ENCODE results near the gene UNC5A.
A peak's percentile ranks its signal among the peaks of the same experiment; 100 is the strongest.

The UNC5A gene

GRCh38 chr5:176821441-176821840, 11.1 kb downstream of the UNC5A start:
- DNase-seq (ENCODE audit: low spot score), result no peak

GRCh38 chr5:176822041-176822792, 11.9 kb downstream of the UNC5A start:
- DNase-seq (ENCODE audit: low spot score), result no peak

GRCh38 chr5:176822793-176823481, 12.6 kb downstream of the UNC5A start:
- DNase-seq (ENCODE audit: low spot score), result no peak

- DNase-seq (ENCODE audit: low spot score), result no peak
These were observed 13.6 kb downstream of the UNC5A start for GRCh38 chr5:176823869-176824412.

- no peak for DNase-seq (ENCODE audit: low spot score)
These were observed 14.2 kb downstream of the UNC5A start for GRCh38 chr5:176824604-176825003.

GRCh38 chr5:176825234-176825633, 14.9 kb downstream of the UNC5A start:
- DNase-seq (ENCODE audit: low spot score), result no peak

- DNase-seq (ENCODE audit: low spot score), result no peak
These were observed 15.6 kb downstream of the UNC5A start for GRCh38 chr5:176825957-176826356.

- no peak for DNase-seq (ENCODE audit: low spot score)
These were observed 17.5 kb downstream of the UNC5A start for GRCh38 chr5:176827736-176828414.

- DNase-seq (ENCODE audit: low spot score), result no peak
These were observed 19.0 kb downstream of the UNC5A start for GRCh38 chr5:176829320-176829719.

GRCh38 chr5:176830422-176830994, 20.1 kb downstream of the UNC5A start:
- no peak for DNase-seq (ENCODE audit: low spot score)

GRCh38 chr5:176830995-176831423, 20.6 kb downstream of the UNC5A start:
- no peak for DNase-seq (ENCODE audit: low spot score)

GRCh38 chr5:176831425-176831824, 21.1 kb downstream of the UNC5A start:
- no peak for DNase-seq (ENCODE audit: low spot score)

GRCh38 chr5:176832162-176832561, 21.8 kb downstream of the UNC5A start:
- DNase-seq (ENCODE audit: low spot score), result no peak

GRCh38 chr5:176833286-176833685, 22.9 kb downstream of the UNC5A start:
- no peak for DNase-seq (ENCODE audit: low spot score)

GRCh38 chr5:176835918-176836317, 25.6 kb downstream of the UNC5A start:
- DNase-seq (ENCODE audit: low spot score), result no peak

GRCh38 chr5:176836811-176837706, 26.7 kb downstream of the UNC5A start:
- no peak for DNase-seq (ENCODE audit: low spot score)

GRCh38 chr5:176837707-176838115, 27.4 kb downstream of the UNC5A start:
- peak; percentile 91 for DNase-seq (ENCODE audit: low spot score)

- no peak for DNase-seq (ENCODE audit: low spot score)
These were observed 33.3 kb downstream of the UNC5A start for GRCh38 chr5:176843673-176844072.

GRCh38 chr5:176844281-176844680, 33.9 kb downstream of the UNC5A start:
- DNase-seq (ENCODE audit: low spot score), result no peak

- no peak for DNase-seq (ENCODE audit: low spot score)
These were observed 34.5 kb downstream of the UNC5A start for GRCh38 chr5:176844706-176845391.

GRCh38 chr5:176845392-176845713, 35.0 kb downstream of the UNC5A start:
- no peak for DNase-seq (ENCODE audit: low spot score)

Measured in left forelimb (tissue), 1 donor.